Right cardiac atrium (tissue), 5 donors: ENCODE data around the gene GSG1L2. TPM values are rescaled to one million over a fixed set of nuclear protein-coding genes. Genes with fewer than 3 reads are reported as not detected.

ENCODE experiments used
- ATAC-seq, 2 donors: fragments of 200-7000 bp; cut with Tn5 transposase; one replicate each; pipeline versions ENCODE4 v1.8.0 to v1.9.1; 2020; ENCODE audit warnings: moderate library complexity in 2 of 2, mild to moderate bottlenecking in 1 of 2
- DNase-seq, 3 donors: peaks; one replicate each; pipeline ENCODE4 v3.0.0-alpha.2; 2020
- H3K27ac ChIP-seq: one replicate; pipeline ENCODE4 v1.5.1; 2013; ENCODE audit warnings: mild to moderate bottlenecking, low read length, control low read depth, moderate library complexity
- H3K27me3 ChIP-seq: one replicate; pipeline ENCODE4 v1.6.1; 2013; ENCODE audit not compliant: control insufficient read depth, insufficient read depth
- H3K4me1 ChIP-seq: one replicate; pipeline ENCODE4 v1.6.1; 2013; ENCODE audit warnings: low read length; ENCODE audit not compliant: control insufficient read depth, insufficient read depth
- H3K4me3 ChIP-seq: one replicate; pipeline ENCODE4 v1.5.1; 2013; ENCODE audit warnings: low read length, control low read depth
- H3K9me3 ChIP-seq: one replicate; pipeline ENCODE4 v1.6.1; 2013; ENCODE audit warnings: low read length; ENCODE audit not compliant: control insufficient read depth
- WGBS: extraction: QIAGEN DNeasy Blood & Tissue Kit; methylation state at CpG from one replicate; pipeline ENCODE4 v1.1.7; 2013; 5-methylcytosine and 5-hydroxymethylcytosine counted together
- intact Hi-C, 4 donors: fragments of 100-400 bp; cut with DNase I; formaldehyde crosslinking; loops; one replicate each; pipeline versions ENCODE4 v1.11.0 to v1.14.0; 2022 to 2023
- long read RNA-seq, 4 donors: library from polyadenylated mRNA; unstranded; transcript quantifications; one replicate each; pipeline ENCODE4 v2.0.0, GENCODE V29; 2020 to 2021
- polyA plus RNA-seq: library from polyadenylated mRNA; stranded (reverse); fragments of 200-250 nt; gene quantifications from one replicate; pipeline ENCODE4 v1.2.3, GENCODE V29; 2013
- total RNA-seq, 4 donors: library from RNA; stranded (reverse); fragmentation: NEBNext Ultra II Directional; extraction: Animal tissue kit (Norgen Biotek cat#: 25700); gene quantifications; one replicate each; pipeline ENCODE4 v1.2.1, GENCODE V29; 2021
- donor health status: healthy with polysubstance abuse.
- donor health status: DM: no; HTN: yes; CAD: no.
- donor health status: DM: no; HTN: no; CAD: no.
- donor health status: DM: no; HTN: yes; CAD: no; lungs with severe emphysema.
- donor health status: DM: yes; HTN: yes; CAD: no.

Gene GSG1L2
- not detected for total RNA-seq
- not detected for polyA plus RNA-seq
- long read RNA-seq, donor 1, result 0 reads
- long read RNA-seq, donor 2, result 0 reads
- long read RNA-seq, donor 3, partial matches to known transcripts, result 0 of 1 reads
- long read RNA-seq, donor 3, other reads (novel, unspliced or antisense), result 1 of 1 reads
- long read RNA-seq, donor 4, result 0 reads

GRCh38 chr17:9821921-9822320, at the start of gene GSG1L2:
TSS of gene GSG1L2 (minus strand) at chr17:9822079. CDS start at chr17:9822071, 8 bp downstream.
- DNase-seq (no peak), ATAC-seq (no peak)
- 75% methylated on average over 15 of the region's 15 CpGs for WGBS
- no peaks in the 10 kb centered on the region for H3K27me3 ChIP-seq
- intact Hi-C loops, result no loop called here
- no peaks in the 10 kb centered on the region for H3K4me1 ChIP-seq
- H3K4me3 ChIP-seq, result no peak within 1 kb of the TSS
- H3K27ac ChIP-seq, result no peak within 1 kb of the TSS
- H3K9me3 ChIP-seq, result no peaks in the 10 kb centered on the region

GRCh38 chr17:9868552-9868951, 46.7 kb upstream of the GSG1L2 start:
- intact Hi-C loops, result no loop called here
- ATAC-seq (no peak), DNase-seq (no peak)
- no peaks in the 10 kb centered on the region for H3K9me3 ChIP-seq
- H3K4me3 ChIP-seq, result no peak overlapping the region
- no peak overlapping the region for H3K27ac ChIP-seq
- no peaks in the 10 kb centered on the region for H3K27me3 ChIP-seq
- H3K4me1 ChIP-seq, result no peaks in the 10 kb centered on the region
- 74% methylated on average over 3 of the region's 3 CpGs for WGBS

- ATAC-seq (no peak), DNase-seq (no peak)
- intact Hi-C loops, result no loop called here
- Histone ChIP-seq H3K4me3 (no peak overlapping the region), H3K27ac (no peak overlapping the region), H3K4me1 (no peaks in the 10 kb centered on the region), H3K9me3 (no peaks in the 10 kb centered on the region), H3K27me3 (no peaks in the 10 kb centered on the region)
- 63% methylated on average over 1 of the region's 1 CpG for WGBS
These were observed 43.7 kb upstream of the GSG1L2 start for GRCh38 chr17:9865586-9865985.

- intact Hi-C loops, result no loop called here
- 40% methylated on average over 4 of the region's 4 CpGs for WGBS
- Histone ChIP-seq H3K9me3 (no peaks in the 10 kb centered on the region), H3K4me1 (no peaks in the 10 kb centered on the region), H3K27ac (no peak overlapping the region), H3K27me3 (no peaks in the 10 kb centered on the region), H3K4me3 (no peak overlapping the region)
- DNase-seq, result no peak
- ATAC-seq, result peak in 1 of 2 donors; percentile 35
These were observed 41.1 kb upstream of the GSG1L2 start for GRCh38 chr17:9862949-9863348.

- H3K9me3 ChIP-seq, result no peaks in the 10 kb centered on the region
- H3K4me1 ChIP-seq, result no peaks in the 10 kb centered on the region
- 92% methylated on average over 1 of the region's 1 CpG for WGBS
- DNase-seq (no peak), ATAC-seq (no peak)
- no peaks in the 10 kb centered on the region for H3K27me3 ChIP-seq
- H3K27ac ChIP-seq, result no peak overlapping the region
- intact Hi-C loops, result no loop called here
- H3K4me3 ChIP-seq, result no peak overlapping the region
These were observed 40.3 kb upstream of the GSG1L2 start for GRCh38 chr17:9862220-9862619.

GRCh38 chr17:9860851-9861250, 39.0 kb upstream of the GSG1L2 start:
- Histone ChIP-seq H3K9me3 (no peaks in the 10 kb centered on the region), H3K4me1 (no peaks in the 10 kb centered on the region), H3K4me3 (no peak overlapping the region), H3K27me3 (no peaks in the 10 kb centered on the region), H3K27ac (no peak overlapping the region)
- 79% methylated on average over 7 of the region's 7 CpGs for WGBS
- DNase-seq (no peak), ATAC-seq (no peak)
- intact Hi-C loops, result no loop called here

- Histone ChIP-seq H3K9me3 (no peaks in the 10 kb centered on the region), H3K4me1 (no peaks in the 10 kb centered on the region), H3K4me3 (no peak overlapping the region), H3K27me3 (no peaks in the 10 kb centered on the region), H3K27ac (no peak overlapping the region)
- WGBS, result 91% methylated on average over 5 of the region's 5 CpGs
- ATAC-seq (no peak), DNase-seq (no peak)
- intact Hi-C loops, result no loop called here
These were observed 37.9 kb upstream of the GSG1L2 start for GRCh38 chr17:9859781-9860180.

GRCh38 chr17:9855036-9855435, 33.2 kb upstream of the GSG1L2 start:
- 90% methylated on average over 4 of the region's 4 CpGs for WGBS
- intact Hi-C loops, result no loop called here

GRCh38 chr17:9854255-9854654, 32.4 kb upstream of the GSG1L2 start:
- Histone ChIP-seq H3K4me3 (no peak overlapping the region), H3K27ac (no peak overlapping the region), H3K4me1 (no peaks in the 10 kb centered on the region), H3K9me3 (no peaks in the 10 kb centered on the region), H3K27me3 (no peaks in the 10 kb centered on the region)
- ATAC-seq, result no peak
- intact Hi-C loops, result no loop called here
- 76% methylated on average over 5 of the region's 5 CpGs for WGBS
- no peak for DNase-seq

More at GRCh38 chr17:9855036-9855435, 33.2 kb upstream of the GSG1L2 start:
- ATAC-seq (no peak), DNase-seq (no peak)
- no peak overlapping the region for H3K27ac ChIP-seq
- H3K27me3 ChIP-seq, result no peaks in the 10 kb centered on the region
- no peaks in the 10 kb centered on the region for H3K9me3 ChIP-seq
- no peak overlapping the region for H3K4me3 ChIP-seq
- H3K4me1 ChIP-seq, result no peaks in the 10 kb centered on the region

- DNase-seq (no peak), ATAC-seq (no peak)
- H3K4me3 ChIP-seq, result no peak overlapping the region
- WGBS, result 88% methylated on average over 5 of the region's 5 CpGs
- H3K27me3 ChIP-seq, result no peaks in the 10 kb centered on the region
- intact Hi-C loops, result no loop called here
- H3K9me3 ChIP-seq, result no peaks in the 10 kb centered on the region
- no peak overlapping the region for H3K27ac ChIP-seq
- no peaks in the 10 kb centered on the region for H3K4me1 ChIP-seq
These were observed 28.3 kb upstream of the GSG1L2 start for GRCh38 chr17:9850151-9850550.

GRCh38 chr17:9845306-9845705, 23.4 kb upstream of the GSG1L2 start:
- DNase-seq (no peak), ATAC-seq (no peak)
- no peaks in the 10 kb centered on the region for H3K27me3 ChIP-seq
- no peaks in the 10 kb centered on the region for H3K9me3 ChIP-seq
- intact Hi-C loops, result no loop called here
- WGBS, result 87% methylated on average over 4 of the region's 4 CpGs
- no peak overlapping the region for H3K4me3 ChIP-seq
- no peak overlapping the region for H3K27ac ChIP-seq
- H3K4me1 ChIP-seq, result peaks cover 13% of the 10 kb centered on the region

GRCh38 chr17:9844153-9844552, 22.3 kb upstream of the GSG1L2 start:
- WGBS, result 52% methylated on average over 8 of the region's 8 CpGs
- DNase-seq (peak in 1 of 3 donors; percentile 55), ATAC-seq (peak; percentile 22 to 46)
- intact Hi-C loops, result no loop called here
- peak overlapping the region; percentile 61 for H3K27ac ChIP-seq
- H3K4me1 ChIP-seq, result peaks cover 13% of the 10 kb centered on the region
- no peak overlapping the region for H3K4me3 ChIP-seq
- no peaks in the 10 kb centered on the region for H3K9me3 ChIP-seq
- H3K27me3 ChIP-seq, result no peaks in the 10 kb centered on the region
